GM12873 (cell line): ENCODE data around the gene JAKMIP1.

Experiments used
- TF ChIP-seq, protein P1 (sequence below): IDR thresholded peaks from 2 replicates; pipeline ENCODE4 v1.5.1; 2012; ENCODE audit warnings: low read depth, mild to moderate bottlenecking, moderate library complexity, low read length, control low read depth; ENCODE audit not compliant: insufficient read depth; ENCODE audit errors: missing control alignments

The JAKMIP1 gene

DNA sequence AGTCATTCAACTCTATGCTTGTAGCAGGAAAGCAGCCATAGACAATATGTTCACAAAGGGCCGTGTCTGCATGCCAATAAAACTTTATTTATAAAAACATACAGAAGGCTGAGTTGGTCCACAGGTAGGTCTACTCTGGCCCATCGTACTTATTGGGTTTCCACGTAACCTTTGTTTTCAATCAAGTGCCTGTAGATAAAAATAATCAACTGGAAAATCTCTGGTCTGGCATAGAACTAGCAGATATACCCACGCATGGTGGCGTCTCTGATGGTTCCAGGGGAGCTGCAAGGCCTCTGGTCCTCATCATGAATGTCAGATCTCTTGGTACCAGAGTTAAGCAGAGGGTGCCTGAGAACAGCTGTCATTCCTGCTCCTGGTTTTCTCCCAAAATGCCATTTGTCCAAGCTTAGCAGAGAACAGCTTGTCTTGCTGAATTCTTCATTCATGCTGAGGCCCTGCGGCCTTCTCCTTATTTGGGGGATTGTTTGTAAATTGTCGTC lies 31.4 kb upstream of the JAKMIP1 start:
- TF ChIP-seq, protein P1, sequence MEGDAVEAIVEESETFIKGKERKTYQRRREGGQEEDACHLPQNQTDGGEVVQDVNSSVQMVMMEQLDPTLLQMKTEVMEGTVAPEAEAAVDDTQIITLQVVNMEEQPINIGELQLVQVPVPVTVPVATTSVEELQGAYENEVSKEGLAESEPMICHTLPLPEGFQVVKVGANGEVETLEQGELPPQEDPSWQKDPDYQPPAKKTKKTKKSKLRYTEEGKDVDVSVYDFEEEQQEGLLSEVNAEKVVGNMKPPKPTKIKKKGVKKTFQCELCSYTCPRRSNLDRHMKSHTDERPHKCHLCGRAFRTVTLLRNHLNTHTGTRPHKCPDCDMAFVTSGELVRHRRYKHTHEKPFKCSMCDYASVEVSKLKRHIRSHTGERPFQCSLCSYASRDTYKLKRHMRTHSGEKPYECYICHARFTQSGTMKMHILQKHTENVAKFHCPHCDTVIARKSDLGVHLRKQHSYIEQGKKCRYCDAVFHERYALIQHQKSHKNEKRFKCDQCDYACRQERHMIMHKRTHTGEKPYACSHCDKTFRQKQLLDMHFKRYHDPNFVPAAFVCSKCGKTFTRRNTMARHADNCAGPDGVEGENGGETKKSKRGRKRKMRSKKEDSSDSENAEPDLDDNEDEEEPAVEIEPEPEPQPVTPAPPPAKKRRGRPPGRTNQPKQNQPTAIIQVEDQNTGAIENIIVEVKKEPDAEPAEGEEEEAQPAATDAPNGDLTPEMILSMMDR: no peak

DNA sequence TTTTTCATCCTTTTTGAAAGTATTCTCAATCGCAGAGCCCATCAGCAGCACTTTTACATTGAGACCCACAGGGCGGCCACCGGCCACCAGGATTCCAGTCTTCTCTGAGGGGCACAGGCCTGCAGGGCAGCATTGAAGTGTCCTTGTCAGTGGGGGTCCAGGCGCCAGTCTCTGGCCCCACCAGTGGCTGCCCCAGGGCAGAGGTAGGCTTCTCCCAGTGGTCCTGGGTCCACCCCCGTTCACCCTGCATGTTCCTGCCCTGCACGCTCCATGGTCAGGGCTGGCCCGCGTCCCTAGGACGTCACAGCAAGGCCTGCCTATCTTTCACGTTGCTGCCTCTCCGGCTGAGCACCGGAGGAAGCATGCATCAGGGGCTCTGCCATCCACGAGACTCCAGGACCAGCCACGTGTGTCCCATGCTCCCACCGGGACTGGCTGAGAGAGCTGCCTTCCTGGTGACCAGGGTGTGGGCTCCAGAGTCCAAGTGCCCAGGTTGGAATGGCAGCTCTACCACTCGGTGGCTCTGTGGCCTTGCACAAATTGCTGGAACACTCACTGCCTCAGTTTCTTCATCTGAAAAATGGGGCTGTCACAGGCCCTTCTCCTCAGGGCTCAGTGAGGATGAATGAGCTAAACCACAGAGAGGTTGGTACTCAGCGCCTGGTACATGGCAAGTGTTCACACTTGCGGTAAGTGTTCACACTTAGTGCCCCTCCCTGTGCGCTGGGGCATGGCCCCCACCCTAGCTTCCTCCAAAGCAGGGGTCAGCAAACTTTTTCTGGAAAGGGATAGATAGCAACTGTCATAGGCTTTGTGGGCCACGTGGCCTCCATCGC lies 30.7 kb upstream of the JAKMIP1 start:
- TF ChIP-seq, protein P1: no peak

DNA sequence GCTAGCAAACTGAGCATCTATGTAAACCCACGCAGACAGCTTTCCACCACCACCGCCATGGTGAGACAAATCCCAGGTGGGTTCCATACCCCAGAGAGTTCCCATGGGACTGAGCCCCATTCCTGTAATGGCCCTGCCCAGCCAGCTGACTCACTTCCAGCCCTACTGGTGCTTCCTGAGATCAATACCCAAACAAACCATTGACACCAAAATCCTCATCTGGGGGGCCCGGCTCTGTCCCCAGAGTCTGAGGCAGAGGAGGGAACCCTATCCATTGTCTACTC lies 30.1 kb upstream of the JAKMIP1 start:
- TF ChIP-seq, protein P1: no peak

GRCh38 chr4:6229671-6230501 lies 29.5 kb upstream of the JAKMIP1 start:
- TF ChIP-seq, protein P1: no peak

GRCh38 chr4:6229095-6229494 lies 28.7 kb upstream of the JAKMIP1 start:
- TF ChIP-seq, protein P1: no peak

GRCh38 chr4:6228158-6229067 lies 28.1 kb upstream of the JAKMIP1 start:
- TF ChIP-seq, protein P1: no peak
